GM19035 (cell line): ENCODE measurements around the gene IPO4.
"Not testable (repeated sequence)": the region's sequence is repeated elsewhere in the genome, so short reads cannot be mapped to it uniquely, and the experiment has no call there.

Source experiments
- ATAC-seq: cut with Tn5 transposase; IDR thresholded peaks from one replicate; pipeline ENCODE4 v1.9.1; 2021; ENCODE audit not compliant: unreplicated experiment

Gene IPO4

GRCh38 chr14:24219080-24219479 is 30.5 kb upstream of the IPO4 start:
- ATAC-seq: no peak

GRCh38 chr14:24216876-24217275 is 28.3 kb upstream of the IPO4 start:
- ATAC-seq: not testable (repeated sequence)

GRCh38 chr14:24216345-24216699 is 27.7 kb upstream of the IPO4 start:
- ATAC-seq: no peak

DNA sequence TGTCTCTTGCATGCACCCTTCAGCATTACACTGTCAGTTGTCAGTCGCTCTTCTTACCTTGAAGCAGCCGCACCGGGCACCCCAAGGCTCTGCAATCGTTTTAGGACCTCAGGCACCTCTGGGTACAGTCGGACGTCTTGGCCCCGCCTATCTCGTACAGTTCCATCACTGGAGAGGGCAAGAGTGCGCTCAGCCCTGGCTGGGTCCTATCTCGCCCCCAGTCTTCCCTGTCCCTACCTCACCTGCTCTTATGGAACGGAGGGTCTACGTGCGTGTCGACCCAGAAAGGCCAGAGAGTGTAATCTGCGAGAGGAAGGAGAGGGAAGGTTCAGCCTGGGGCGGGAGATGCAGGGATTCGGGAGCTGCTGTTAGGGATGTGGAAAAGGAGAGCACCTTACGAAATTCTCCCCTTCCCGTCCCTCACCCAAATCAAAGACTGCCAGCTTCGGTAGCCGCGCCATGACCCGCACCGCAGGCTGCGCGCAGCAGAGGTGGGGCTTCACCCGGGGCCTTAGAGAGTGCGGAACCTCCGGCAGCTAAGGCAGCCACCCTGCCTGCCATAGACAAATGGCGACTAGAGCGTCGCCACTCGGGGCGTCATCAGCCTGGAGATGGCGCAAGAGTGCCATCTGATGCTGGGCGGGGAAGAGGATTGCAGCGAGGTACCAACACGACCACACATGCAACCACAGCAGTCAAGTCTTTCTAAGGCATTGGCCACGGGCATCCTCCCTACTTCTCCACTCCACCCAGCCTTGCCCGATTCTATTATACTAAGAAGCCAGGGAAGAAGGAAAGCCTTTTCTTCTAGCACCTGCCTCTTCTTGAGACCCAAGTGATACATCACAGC is 27.1 kb upstream of the IPO4 start, which contains the start of gene MDP1:
Gene MDP1 (minus strand): TSS at position 572 of the 850 bp plus-strand sequence. CDS start 111 bp downstream, at position 461.
- ATAC-seq: peak; percentile 65

- no peak for ATAC-seq
Measured at GRCh38 chr14:24213866-24214662, 25.4 kb upstream of the IPO4 start.

DNA sequence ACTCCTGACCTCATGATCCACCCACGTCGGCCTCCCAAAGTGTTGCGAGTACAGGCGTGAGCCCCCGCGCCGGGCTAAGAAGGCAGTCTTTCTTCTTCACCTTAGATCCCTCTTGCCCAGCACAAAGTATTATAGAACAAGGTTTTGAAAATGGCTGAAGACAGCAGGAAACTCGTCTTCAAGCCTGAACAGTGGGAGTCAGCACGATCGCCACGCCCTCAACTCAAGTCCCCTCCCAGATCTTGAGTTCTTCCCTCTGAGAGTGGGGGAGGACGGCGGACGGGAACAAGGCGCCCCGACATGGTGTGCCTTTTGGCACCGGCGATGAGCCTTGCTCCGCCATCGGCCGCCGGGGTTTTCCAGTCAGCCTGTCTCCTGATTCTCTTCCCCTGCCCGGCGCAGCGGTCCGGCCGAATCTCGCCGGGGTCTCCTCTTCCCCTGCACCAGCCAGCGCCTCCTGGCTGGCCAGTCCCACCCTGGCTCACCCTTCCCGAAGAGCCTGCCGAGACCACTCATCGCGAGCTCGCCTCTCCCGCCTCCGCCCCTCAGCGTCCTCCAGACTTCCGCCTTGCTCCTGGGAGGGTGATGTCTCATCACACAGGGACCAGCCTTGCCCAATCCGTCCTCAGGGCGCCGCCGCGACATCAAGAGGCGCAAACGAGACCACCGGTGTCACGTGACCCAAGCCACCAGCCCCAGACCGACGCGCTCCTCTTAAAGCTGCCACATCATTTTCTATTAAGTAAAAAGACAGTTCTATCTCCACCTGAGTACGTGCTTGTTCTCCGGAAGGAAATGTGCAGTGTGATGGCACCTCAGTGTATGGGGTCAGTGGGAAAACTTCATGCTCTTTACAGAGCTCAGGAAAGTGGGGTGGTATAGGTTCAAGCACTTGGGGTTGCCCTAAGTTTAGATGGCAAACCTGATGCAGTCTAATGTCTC is 24.6 kb upstream of the IPO4 start, which contains the start of gene CHMP4A:
Gene CHMP4A (minus strand): TSS at position 565 of the 942 bp plus-strand sequence. CDS start 49 bp downstream, at position 516.
- peak; percentile 74 for ATAC-seq

DNA sequence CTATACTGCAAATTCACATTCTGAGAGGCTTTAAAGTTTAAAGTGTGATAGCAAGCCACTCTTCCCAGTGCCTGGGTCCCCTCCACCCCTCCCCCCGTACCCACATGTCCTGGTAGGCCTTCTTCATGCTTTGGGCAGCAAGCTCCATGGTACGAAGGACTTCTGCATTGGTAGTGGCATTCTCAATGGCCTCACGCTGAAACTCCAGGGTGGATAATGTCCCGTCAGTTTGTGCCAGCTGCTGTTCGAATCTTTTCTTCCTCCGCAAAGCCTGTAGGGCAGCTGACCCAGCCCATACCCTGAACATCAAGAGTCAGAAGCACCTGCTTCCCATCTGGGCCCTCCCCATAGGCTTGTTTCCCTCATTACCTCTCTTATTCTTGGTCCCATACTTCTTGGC is 22.7 kb upstream of the IPO4 start:
- no peak for ATAC-seq

GRCh38 chr14:24207625-24208024 is 19.0 kb upstream of the IPO4 start:
- ATAC-seq: no peak

- no peak for ATAC-seq
Measured at GRCh38 chr14:24207104-24207551, 18.5 kb upstream of the IPO4 start.

GRCh38 chr14:24206260-24207103 is 17.9 kb upstream of the IPO4 start:
- ATAC-seq: no peak

DNA sequence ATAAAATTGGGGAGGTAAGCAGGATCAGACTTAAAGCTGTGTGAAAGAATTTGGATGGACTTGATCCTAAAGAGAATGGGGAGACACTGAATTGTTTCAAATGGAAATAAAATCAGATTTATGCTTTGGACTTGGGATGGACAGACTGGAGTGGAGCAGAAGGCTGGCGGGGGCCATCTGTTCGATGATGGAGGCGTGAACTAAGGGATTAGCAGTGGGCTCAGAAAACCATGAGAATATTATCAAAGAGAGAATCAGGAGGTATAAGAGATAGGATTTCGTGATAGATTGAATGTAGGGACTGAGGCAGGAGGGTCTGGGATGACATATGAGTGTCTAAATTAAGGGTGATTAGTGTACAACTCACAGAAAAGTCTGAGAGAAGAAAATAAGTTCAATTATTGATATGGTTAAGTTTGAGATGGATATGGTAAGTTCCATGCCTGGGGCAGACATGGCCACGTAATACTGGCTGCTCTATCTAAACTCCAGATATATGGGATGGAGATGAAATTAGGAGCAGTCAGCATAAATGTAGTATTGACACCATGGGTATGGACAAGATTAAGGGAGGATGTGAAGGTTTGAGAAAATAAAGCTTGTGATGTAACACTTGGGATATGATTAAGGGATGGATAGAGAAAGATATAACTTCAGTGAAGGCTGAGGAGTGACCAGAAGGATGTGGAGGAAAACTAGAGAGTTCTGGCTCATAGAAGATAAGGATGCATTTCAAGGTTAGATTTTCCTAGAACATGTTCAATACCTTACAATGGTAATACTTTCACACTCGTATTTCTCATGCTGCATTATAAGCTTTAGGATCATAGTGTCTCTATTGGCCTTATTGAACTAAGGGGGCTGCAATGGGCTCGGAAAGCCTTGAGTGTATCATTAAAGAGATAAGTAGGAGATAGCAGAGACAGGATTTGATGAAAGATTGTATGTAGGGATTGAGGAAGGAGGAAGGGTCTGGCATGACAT is 15.8 kb upstream of the IPO4 start:
- no peak for ATAC-seq

GRCh38 chr14:24203249-24203886 is 14.8 kb upstream of the IPO4 start:
- not testable (repeated sequence) for ATAC-seq

DNA sequence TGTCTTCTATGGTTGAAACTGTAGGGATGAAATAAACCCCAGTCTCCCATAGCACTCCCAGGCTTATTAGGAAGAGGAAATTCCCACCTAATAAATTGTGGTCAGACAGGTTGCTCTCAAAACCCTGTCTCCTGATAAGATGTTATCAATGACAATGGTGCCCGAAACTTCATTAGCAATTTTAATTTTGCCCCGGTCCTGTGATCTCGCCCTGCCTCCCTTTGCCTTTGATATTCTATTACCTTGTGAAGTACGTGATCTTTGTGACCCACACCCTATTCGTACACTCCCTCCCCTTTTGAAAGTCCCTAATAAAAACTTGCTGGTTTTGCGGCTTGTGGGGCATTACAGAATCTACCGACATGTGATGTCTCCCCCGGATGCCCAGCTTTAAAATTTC is 13.9 kb upstream of the IPO4 start:
- ATAC-seq: not testable (repeated sequence)

DNA sequence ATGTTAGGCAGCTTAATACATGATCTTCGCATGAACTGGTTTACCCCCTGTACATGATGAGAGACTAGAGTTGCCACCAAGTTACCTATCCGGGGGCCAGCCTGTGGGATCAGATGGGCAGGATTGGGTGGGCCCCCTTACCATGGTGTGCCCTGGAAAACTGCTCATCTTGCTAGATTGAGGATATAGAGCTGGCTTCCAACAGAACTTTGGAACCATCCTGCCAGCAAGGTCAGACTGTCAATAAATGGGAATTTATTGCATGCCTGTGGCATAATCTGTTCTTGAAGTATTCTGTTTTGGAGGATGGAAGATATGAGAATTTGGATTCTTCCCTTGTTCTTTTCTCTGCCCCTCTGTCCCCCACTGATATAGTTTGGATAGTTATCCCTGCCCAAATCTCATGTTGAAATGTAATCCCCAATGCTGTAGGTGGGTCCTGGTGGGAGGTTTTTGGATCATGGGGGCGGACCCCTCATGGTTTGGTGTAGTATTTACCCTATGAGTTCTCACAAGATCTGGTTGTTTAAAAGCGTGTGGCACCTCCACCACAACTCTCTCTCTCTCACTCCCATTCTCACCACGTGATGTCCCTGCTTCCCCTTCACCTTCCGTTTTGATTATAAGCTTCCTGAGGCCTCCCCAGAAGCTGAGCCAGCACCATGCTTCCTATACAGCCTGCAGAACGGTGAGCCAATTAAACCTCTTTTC is 10.4 kb upstream of the IPO4 start:
- no peak for ATAC-seq

- no peak for ATAC-seq
Measured at GRCh38 chr14:24197056-24197450, 8.4 kb upstream of the IPO4 start.

- peak; percentile 23 for ATAC-seq
Measured at GRCh38 chr14:24196071-24197055, 7.7 kb upstream of the IPO4 start.
